NCI-H128 (cell line): ENCODE measurements around the gene ASTN1.

ENCODE experiments used
- DNase-seq: peaks from one replicate; lab custom pipeline; 2025; ENCODE audit not compliant: unreplicated experiment; lab: John Stamatoyannopoulos, UW

ASTN1 gene

DNA sequence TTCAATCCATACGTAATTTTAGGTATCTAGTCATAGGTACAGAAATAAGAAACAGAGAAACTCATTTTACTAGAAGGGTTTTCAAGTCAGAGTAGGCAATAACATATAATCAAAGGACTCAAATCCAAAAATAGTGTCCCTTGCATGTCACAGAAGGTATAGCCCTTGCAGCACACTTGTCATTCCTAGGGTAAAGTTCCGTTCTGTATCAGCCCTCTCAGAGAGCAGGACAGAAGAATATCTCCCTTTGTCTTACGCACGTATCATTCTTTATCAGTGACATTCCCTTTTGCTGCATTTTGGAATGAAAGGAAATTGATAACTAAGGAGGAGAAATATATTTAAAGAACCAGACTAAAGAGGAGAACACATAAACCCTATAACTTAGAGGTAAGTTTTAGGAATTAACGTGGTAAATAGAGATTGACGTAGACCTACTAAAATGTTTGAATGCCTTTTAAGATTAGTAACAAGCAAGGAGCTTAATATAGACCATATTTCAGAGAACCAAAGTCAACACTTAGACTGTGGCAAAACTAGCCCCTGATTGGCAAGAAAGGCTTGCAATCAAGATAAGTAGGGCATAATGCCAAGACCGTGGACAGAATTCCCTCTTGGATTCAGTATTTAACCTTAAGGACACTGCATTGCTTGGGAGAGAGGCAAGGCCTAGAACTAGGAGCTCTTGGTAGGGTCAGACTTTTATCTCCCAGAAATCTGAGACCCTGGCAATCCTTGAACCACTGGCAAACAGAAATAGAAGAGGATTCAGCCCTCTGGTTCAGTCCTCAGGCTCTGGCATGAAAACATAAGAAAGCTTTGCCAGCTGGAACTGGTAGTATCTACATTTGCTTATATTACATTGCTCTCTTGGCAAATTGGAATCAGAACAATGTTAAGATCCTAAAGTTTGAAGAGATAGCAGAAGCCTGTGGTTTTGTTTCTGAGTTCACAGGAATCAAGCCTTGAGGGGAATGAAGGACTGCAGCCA, 232.1 kb downstream of the ASTN1 start:
- DNase-seq = no peak

DNA sequence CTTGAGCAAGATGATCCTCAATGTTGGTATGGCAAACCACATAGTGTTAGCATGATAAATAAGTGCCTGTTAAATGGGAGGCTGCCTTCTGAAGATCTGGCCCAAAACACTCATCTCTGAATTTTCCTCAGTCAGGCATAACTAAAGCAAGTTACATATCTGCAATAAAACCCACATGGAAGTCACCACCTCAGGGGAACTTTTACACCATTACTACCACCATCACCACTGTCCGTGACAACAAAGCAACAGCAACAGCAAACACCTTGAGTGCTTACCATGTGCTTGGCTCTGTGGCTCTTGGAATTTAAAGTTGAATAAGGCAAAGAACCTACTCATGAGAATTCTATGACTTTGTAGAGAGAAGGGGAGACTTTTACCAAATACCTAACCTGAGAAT, 233.0 kb downstream of the ASTN1 start:
- DNase-seq = no peak

DNA sequence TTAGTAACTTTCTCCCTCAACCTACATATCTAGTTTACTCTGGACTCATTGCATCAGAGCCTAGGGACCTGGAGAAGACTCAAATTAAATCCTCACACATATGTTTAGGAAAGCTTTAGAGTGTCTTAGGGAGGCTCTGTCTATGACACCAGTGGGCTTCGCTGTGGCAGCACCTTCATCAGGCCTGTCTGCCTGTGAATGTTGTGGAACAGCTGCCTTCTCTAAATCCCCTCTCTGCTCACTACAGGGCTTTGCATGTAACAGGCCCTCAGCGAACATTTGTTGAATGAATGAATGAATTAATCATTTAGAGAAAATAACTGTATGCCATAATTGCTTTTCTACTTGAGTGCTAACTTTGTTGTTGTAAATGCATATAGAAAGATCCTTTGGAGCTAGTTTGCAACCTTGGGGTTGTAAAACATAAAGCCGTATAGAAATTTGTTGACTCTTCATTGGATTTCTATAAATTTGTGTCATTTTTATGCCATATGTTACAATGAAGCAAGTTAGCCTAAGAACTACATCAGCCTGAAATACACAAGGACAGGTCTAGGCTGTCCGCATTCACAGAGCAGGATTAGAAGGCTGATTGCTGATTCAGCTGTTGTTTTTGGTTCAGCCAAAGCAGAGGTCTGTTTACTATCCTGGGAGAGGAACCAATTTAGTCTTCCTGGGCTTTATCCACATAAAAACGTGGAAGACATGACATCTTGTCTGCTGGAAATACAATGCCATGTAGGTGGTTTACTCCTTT, 238.0 kb downstream of the ASTN1 start:
- DNase-seq = no peak

DNA sequence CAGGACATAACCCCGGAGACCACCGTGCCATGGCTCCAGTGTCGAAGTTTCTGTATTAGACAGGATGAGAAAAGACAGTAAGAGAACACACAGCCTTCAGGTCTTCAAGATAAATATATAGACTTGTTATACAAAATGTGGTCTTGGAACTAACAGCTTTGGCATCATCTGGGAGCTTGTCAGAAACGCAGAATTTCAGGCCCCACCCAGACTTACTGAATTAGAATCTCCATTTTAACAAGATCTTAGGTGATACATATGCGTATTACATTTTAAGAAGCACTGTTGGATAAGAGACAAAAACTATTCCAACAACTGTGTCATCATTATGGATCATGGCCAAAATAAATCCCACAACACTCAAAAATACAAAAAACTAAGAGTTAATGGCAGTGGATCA, 239.3 kb downstream of the ASTN1 start:
- no peak for DNase-seq

DNA sequence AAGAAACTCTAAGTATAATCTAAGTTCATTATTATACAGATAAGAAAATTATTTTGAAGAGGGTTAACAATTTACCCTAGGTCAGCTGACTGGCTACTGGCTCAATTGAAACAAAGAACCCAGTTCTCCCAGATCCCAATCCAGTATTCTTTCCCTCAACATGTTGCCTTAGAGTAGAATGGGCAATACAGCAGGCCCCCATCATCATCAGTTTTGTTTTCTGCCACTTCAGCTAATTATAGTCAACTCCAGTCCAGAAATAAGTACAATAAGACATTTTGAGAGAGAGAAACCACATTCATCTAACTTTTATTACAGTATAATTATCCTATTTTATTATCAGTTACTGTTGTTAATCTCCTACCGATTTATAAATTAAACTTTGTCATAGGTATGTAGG, 241.2 kb downstream of the ASTN1 start:
- no peak for DNase-seq

DNA sequence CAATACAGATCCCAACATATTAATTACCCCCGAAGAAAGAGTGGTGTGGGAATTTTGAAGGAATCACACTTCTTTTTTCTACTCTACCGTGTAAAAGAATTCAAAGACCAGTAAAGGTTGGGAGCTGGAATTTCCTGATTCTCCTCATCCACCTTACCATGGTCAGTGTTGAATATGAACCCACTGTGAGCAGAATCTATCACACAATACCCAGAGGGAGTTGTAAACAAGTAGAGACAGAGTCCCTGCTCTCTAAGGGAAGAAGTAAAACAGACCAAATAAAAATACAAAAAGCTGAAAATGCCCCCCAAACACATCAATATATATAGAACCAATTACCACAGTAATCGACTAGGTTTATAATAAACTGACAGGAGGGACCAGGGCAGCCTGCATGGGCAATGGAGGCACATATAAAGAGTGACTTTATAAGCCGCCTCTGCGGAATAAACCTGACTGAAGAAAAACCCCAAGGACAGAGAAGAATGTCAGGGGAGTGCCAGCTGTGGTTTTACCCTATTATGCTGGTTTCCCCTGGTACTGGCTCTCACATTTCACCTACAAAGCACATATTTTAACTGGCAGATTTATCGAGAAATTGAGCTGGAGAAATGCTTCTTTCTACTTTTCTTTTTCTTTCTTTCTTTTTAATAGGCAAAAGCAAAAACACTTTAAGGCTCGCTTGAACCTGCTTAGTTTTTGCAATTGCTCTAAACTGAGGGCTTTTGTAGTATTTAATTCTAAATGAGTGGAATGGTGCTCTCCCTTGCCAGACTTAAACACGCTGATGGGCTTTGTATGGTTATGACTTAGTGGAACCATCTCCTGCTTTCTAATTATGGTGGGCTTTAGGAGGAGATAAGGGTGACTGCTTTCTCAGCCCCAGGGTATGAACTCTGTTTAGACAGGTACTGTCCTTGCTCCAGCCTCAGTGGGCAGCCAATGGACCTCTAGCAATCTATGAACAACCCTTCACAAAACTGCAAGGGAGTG, 244.8 kb downstream of the ASTN1 start:
- no peak for DNase-seq

DNA sequence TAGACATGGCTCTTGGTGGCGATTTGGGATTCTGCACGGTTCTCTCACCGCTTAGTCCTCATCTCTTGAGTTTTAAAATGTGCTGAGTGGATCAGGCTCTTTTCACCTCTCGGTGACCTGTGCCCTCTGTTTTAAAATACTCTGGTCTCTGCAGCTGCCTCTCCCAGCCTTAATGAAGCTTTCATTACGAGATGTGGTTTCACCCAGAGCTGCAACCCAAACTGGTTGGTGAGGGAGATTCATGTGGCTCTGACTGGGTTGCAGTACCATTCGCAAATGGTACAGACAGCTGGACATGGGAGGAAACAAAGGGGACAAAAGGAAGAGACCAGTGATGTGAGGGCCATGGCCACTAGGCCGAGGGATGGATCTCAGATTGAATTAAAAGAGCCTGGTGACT, 258.9 kb downstream of the ASTN1 start:
- DNase-seq = no peak

DNA sequence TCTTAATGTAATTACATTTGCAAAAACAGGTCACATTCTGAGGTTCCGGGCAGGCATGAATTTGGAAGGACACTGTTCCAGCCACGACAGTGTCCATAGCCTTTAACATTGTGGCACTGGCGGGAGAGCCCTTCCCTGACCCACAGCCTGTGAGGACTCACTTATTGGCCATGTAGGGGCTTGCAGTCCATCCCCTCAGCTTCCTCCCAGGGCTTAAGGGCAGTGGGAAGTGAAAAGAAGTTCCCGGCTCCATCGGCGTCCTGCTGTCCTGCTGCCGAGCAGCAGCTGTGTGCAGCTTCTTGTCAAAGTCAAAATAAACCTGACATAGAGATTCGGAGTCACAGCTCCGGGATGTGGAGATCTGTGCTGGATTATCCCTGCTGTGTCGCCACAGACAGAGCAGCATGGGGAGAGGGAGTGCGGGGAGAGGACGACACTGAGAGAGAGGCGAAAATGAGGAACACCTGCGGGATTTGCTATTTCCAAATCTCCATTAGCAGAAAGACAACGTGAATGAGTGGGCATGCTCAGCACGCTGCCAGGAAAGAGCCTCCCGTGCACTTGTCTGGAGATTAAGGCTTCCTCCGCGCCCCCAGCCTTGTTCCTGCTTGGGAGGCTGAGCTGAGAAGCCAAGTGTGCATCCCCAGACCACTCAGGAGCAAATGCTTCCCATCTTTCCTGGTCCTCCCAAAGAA, 260.3 kb downstream of the ASTN1 start:
- no peak for DNase-seq

DNA sequence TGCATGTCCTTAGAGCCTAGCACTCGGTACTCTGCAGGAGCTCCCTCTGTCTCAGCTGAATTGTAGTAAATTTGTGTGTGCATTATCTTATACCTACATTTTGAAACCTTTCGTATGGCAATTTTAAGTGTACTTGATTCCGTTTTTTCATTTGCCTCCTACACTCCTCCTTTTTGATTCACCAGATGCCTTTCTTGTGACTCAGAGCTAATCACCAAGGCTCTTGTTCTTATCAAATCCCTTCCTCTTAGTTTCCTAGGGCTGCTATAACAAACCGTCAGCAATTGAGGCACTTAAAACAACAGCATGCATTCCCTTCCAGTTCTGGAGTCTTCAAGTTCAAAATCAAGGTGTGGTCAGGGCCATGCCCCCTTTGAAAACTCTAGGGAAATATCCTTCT, 261.0 kb downstream of the ASTN1 start:
- DNase-seq = no peak

DNA sequence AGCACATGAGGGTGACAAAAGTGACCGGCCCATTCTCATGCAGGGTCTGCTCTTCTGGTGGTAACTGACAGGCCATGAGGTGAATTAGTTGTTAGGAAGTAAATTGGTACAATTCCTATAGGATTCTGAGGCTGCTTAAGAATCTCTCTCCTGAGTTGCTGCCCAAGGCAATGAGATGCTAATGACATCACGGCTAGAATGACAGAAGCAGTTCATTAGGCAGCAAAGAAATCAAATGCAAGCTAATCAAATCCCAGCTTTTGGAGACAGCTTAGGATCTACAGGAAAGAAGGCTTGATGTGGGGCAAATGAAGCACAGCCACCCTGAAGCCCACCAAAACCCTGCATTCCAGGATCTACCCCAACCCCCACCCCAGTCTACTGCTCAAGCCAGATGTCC, 265.2 kb downstream of the ASTN1 start:
- no peak for DNase-seq

DNA sequence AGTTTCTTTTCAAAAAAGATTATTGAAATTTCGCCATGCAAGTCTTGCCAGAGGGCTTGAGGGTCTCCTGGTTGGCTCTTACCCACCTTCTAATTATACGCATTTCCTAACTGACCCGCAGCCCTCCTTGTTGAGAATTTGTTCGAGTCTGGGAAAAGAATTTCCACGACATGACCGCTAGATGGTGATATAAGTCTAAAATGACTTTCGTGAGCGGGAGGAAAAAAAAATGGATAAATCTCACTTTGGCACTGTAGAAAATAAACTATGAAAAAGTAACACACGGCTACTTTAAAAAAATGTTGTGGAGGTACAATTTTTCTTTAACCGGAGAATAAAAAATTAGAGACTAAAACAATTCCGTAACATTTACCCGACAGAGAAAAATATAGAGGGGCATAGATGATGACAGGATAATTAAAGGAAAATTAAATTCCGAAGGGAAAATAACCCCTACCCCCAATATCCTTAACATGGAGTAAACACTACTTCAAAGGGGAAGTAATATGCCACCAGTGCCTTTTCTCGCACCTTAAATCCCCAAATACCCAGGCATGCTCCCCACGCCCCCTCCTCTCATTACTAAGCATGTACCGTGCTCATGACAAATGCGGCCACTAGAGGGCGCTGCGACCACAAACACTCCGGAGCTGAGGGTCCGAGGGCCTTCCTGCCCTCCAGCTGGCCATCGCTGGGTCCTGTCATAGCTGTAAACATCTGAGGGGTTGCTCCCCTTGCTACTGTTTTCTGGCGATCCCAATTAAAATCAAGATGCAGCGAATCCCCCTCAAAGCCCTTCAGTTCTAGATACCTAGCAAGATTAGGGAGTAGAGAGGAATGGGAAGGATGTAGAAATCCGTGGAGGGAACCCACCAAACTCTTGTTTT, 266.9 kb downstream of the ASTN1 start:
- peak; percentile 12 for DNase-seq

DNA sequence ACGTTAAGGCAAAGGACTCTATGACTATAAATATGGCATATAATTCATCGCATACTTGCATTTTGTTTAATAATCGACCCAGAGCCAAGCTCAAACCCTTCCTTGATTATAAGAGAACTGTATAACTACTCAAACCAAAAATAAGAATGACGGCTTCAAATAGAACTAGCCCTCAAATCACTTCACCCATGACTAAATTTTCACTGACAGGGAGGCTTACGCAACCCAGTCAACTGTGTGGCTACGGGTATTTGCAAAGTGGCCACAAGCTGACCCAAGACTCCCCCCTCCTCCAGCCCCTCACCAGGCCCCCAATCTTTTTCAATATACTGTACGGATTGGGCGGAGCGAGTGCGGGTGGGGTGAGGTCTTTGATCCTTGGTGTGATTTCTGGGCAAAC, 268.3 kb downstream of the ASTN1 start:
- no peak for DNase-seq

DNA sequence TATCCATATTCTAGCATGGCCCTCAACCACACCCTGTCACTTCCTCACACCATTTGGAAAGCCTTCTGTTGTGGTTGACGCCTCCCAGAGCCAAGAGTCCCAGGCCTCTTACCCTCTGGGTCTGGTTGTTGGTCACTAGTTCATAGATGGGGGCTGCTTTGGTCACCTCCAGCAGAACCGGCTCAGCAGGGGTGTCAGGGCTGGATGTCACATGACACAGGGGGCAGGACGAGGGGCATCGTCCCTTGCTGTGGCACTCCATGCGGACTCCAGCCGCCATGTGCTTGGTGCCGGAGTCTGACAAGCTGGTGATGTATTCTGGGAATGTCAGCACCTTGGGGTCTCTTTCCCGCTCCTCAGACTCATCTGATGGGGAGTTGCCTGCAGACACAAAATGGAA, 270.1 kb downstream of the ASTN1 start:
- DNase-seq = no peak

DNA sequence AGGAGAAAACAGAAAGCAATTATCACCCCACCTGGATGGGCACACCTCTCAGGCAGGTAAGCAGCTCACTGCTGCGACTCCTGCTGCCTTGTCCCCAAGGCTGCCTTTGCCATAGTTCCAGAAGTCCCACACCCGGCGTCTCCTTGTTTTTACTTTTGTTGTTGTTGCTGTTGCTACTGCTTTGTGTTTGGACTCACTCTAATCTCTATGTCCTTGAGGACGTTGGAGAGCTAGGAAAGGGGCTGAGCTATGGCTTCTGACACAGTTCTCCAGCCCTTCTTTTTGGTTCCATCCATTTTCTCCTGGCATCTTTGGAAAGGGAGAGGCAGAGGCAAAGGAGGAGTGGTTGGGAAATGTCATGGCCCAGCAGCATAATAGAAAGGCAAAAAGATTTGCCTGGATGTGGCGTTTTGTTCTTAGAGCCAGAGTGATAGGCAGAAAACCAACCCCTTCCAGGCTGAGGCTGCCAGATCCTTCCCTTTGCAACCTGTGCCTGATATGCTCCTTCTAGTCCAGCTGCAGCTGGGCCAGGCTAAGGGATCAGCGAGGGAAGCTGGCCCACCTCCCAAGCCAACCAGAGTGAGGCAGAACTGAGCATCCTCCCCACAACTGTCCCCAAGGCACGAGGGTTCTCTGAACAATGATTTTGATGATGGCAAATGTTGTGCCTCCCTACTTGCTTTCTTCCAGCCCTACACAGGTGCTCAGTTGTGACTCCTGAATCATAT, 270.7 kb downstream of the ASTN1 start:
- DNase-seq = no peak

DNA sequence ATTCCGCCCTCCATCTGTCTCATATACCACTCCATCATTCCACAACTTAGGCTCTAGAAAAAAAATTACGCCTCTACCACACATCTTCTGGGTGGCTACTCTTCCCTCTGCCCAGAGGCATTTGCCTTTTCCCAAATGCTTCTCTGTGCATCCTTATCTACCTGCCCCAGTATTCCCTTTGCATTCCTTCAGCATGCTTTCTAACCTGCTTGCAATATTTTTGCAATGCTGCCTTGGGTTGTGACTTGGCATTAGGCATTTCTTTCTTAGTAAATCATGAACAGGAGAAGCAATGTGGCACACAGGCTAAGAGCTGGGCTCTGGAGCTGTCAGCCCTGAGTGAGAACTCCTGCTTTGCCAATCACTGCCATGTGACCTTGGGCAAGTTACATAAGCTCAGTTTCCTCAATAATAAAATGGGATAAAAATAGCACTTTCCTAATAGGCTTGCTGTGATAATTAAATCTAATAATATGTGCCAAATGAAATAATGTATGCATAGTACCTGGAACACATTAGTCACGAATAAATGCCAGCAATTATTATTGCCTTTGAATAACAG, 276.0 kb downstream of the ASTN1 start:
- no peak for DNase-seq

DNA sequence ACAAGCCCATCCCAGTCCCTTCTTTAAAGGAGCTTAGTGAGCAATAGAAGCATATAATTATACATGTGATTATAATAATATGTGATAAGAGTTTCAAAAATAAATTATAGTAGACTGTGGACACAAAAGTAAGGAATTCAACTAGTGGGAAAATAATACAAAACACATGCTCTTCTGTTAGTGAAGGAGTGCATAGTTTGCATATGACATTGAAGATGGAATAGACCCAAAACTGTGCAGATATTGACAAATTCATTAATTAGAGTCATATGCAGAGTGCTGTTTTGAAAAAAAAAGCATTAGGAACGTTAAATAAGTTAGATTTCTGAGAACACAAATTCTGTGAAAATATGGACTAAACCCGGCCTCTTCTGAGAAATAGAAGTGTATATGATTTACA, 278.8 kb downstream of the ASTN1 start:
- no peak for DNase-seq

DNA sequence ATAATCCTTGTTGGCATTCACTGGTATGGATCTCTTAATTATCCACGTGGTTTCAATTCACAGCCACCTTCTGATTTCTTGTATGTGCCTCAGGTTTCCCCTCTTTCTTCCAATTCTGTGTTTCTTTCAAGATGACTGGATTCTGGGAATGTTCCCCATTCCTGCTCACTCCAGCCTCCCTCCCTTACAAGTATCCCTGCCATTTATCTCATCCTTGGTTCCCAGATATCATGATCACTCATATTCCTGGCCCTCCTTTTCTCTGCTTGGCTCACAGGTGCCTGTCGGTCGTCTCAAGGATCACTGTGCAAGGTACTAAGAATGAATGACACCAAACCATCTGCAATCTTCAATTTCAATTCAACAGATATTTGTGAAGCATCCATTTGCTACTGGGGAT, 279.2 kb downstream of the ASTN1 start:
- DNase-seq = no peak

DNA sequence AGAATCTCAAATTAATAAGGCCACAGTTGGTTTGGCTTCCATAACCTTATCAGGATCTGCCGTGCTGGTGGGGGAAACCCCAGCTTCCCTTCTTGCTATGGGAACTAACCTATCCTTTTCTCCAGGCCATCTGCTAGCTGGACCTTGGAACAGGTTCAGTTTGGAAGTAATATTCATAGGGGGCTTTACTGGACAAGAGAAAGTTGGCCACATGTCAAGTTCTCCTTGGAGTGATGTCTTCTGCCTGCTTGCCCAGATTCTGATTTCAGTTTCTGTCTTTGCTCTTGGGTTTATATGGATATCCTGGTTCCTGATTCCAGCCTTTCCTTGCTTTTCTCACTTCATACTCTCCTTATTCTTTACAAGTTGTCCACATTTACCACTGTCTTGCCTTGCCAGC, 279.6 kb downstream of the ASTN1 start:
- DNase-seq = no peak
